GM19240 (cell line): Measurements from ENCODE around the gene SLC7A9.
"Not testable (repeated sequence)": the region's sequence is repeated elsewhere in the genome, so short reads cannot be mapped to it uniquely, and the experiment has no call there.

Experiments used
- DNase-seq: peaks from one replicate; pipeline ENCODE4 v3.0.0; 2011; ENCODE audit warnings: low spot score; ENCODE audit not compliant: insufficient read length

The SLC7A9 gene

GRCh38 chr19:32864318-32865007 lies 5.1 kb downstream of the SLC7A9 start:
- DNase-seq = no peak

- no peak for DNase-seq
Measured at GRCh38 chr19:32863841-32864240, 5.7 kb downstream of the SLC7A9 start.

GRCh38 chr19:32863301-32863700 lies 6.3 kb downstream of the SLC7A9 start:
- DNase-seq = no peak

GRCh38 chr19:32862741-32863140 lies 6.8 kb downstream of the SLC7A9 start:
- DNase-seq = no peak

GRCh38 chr19:32862173-32862572 lies 7.4 kb downstream of the SLC7A9 start:
- DNase-seq = no peak

- no peak for DNase-seq
Measured at GRCh38 chr19:32861596-32861995, 8.0 kb downstream of the SLC7A9 start.

GRCh38 chr19:32859591-32859990 lies 10.0 kb downstream of the SLC7A9 start:
- no peak for DNase-seq

- no peak for DNase-seq
Measured at GRCh38 chr19:32858559-32858958, 11.0 kb downstream of the SLC7A9 start.

GRCh38 chr19:32858155-32858554 lies 11.4 kb downstream of the SLC7A9 start:
- no peak for DNase-seq

GRCh38 chr19:32857584-32857983 lies 12.0 kb downstream of the SLC7A9 start:
- DNase-seq = no peak

- not testable (repeated sequence) for DNase-seq
Measured at GRCh38 chr19:32856818-32857217, 12.7 kb downstream of the SLC7A9 start.

- no peak for DNase-seq
Measured at GRCh38 chr19:32852216-32852615, 17.4 kb downstream of the SLC7A9 start.

GRCh38 chr19:32848035-32848434 lies 21.5 kb downstream of the SLC7A9 start:
- DNase-seq = not testable (repeated sequence)

GRCh38 chr19:32843716-32844245 lies 25.8 kb downstream of the SLC7A9 start:
- DNase-seq = no peak

- no peak for DNase-seq
Measured at GRCh38 chr19:32842061-32842460, 27.5 kb downstream of the SLC7A9 start.

- no peak for DNase-seq
Measured at GRCh38 chr19:32837531-32837930, 32.0 kb downstream of the SLC7A9 start.

- not testable (repeated sequence) for DNase-seq
Measured at GRCh38 chr19:32833388-32833787, 36.2 kb downstream of the SLC7A9 start.

- not testable (repeated sequence) for DNase-seq
Measured at GRCh38 chr19:32832825-32833224, 36.7 kb downstream of the SLC7A9 start.

- DNase-seq = not testable (repeated sequence)
Measured at GRCh38 chr19:32832094-32832493, 37.5 kb downstream of the SLC7A9 start.

- no peak for DNase-seq
Measured at GRCh38 chr19:32831611-32832010, 38.0 kb downstream of the SLC7A9 start.

GRCh38 chr19:32830231-32831014 lies 39.1 kb downstream of the SLC7A9 start:
- DNase-seq = no peak

- DNase-seq = no peak
Measured at GRCh38 chr19:32829345-32829896, 40.1 kb downstream of the SLC7A9 start.
